ENCODE measurements around the gene SUPT20H. TPM values are rescaled to one million over a fixed set of nuclear protein-coding genes. Genes with fewer than 3 reads are reported as not detected.

The SUPT20H gene
- total RNA-seq, 4 donors from 2014 or later, result 24.7 to 50.9 (median 40.6) TPM

DNA sequence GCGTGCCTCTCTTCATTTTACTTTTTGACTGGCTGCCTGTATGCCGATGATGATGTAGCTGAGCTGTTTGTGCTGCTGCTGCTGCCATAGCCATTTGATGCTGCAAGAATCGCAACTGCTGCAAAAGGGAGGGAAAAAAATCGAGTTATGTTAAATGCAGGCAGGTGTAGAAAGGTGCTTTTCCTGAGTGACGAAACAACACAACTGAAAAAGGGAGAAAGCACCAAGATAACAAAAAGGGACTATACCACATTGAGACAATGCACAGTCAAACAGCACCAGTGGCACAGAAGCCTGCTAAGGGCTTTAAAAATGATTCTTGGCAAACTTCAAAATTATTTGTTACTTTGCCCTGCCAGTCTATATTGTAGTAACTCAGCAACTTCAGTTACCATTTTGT lies 49.8 kb downstream of the SUPT20H start:
- Histone ChIP-seq H3K4me3 (no peak overlapping the region), H3K27me3 (no peaks in the 10 kb centered on the region), H3K27ac (no peak overlapping the region), H3K36me3 (peaks cover 4 to 95% (median 22%) of the 10 kb centered on the region in 3 donors), H3K9me3 (no peaks in the 10 kb centered on the region), H3K4me1 (no peaks in the 10 kb centered on the region)
- TF ChIP-seq CTCF (IDR thresholded peaks at IDR 0.05) (no peak), POLR2A (IDR thresholded peaks at IDR 0.05) (no peak), EP300 (IDR thresholded peaks at IDR 0.05) (no peak)
- no peak for DNase-seq (ENCODE audit: low spot score in 2 of 2)
- 88 to 93% methylated on average over 5 of the region's 5 CpGs for WGBS, 2 donors

DNA sequence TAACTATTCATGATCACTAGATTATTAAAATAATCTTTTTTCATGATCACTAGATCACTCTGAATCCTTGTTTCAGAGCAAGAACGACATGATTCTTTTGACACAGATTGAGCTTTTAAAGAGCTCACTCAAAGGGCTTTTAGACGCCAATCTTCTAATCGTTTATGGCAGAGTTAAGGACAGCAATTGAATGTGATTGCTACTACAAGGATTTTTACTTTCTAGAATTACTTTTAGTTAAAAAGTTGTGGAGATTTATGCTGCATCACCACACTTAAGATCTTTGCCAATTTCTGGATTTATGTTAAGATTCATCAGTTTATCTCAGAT lies 57.6 kb downstream of the SUPT20H start:
- Histone ChIP-seq H3K27ac (no peak overlapping the region), H3K27me3 (no peaks in the 10 kb centered on the region), H3K4me3 (peak overlapping the region in 1 of 4 donors; percentile 92), H3K9me3 (no peaks in the 10 kb centered on the region), H3K4me1 (peaks cover 0 to 33% (median 10%) of the 10 kb centered on the region in 4 donors), H3K36me3 (peaks cover 0 to 43% (median 13%) of the 10 kb centered on the region in 3 donors)
- no peak for DNase-seq (ENCODE audit: low spot score in 2 of 2)
- WGBS, 2 donors, result 25 to 26% methylated on average over 3 of the region's 3 CpGs
- TF ChIP-seq CTCF (IDR thresholded peaks at IDR 0.05), result no peak
- no peak for TF ChIP-seq EP300 (IDR thresholded peaks at IDR 0.05)
- no peak for TF ChIP-seq POLR2A (IDR thresholded peaks at IDR 0.05)

DNA sequence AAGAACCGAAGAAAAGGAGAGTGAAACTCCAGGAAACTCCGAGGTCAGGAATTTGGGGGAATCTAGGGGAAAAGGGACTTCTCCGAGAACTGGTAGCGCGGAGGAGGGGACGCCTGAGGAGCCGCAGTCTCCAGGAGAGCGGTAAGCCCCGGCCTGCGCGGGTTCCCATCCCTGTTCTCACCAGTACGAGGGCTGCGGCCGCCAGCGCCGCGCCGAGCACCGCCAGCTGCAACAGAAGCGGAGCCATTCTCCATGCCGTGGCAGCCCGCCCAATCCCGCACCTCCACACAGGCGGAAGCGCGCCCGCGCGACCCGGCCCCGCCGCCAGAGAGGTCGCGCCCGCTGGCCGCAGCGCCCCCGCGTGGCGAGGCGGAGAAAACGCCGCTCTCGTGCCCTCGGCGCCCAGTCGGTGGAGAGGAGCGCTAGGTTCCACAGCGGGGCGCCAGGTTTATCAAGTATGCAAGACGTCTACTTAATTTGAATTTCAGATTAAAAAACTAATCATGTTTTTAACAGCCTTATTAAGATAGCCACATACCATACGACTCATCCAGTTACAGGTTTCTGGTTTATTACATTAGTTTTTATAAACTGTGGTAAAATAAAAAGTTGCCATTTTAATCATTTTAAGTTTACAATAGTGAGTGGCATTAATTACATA lies 60.3 kb downstream of the SUPT20H start, which contains the start of gene ALG5:
Gene ALG5 (minus strand): TSS at position 287 of the 661 bp plus-strand sequence. CDS start 40 bp downstream, at position 247.
- peak; percentile 78 to 79 for DNase-seq (ENCODE audit: low spot score in 2 of 2)
- H3K9me3 ChIP-seq, result no peaks in the 10 kb centered on the region
- WGBS, 2 donors, result 0% methylated on average over 42 to 52 of the region's 52 CpGs
- H3K4me1 ChIP-seq, result peaks cover 0 to 55% (median 10%) of the 10 kb centered on the region in 4 donors
- peak within 1 kb of the TSS; percentile 93 to 97 (median 96) for H3K27ac ChIP-seq
- H3K36me3 ChIP-seq, result peaks cover 0 to 24% (median 0%) of the 10 kb centered on the region in 3 donors
- TF ChIP-seq CTCF (IDR thresholded peaks at IDR 0.05) (peak; percentile 96 to 100 (median 96)), EP300 (IDR thresholded peaks at IDR 0.05) (peak in 1 of 2 donors; percentile 66), POLR2A (IDR thresholded peaks at IDR 0.05) (peak in 1 of 2 donors; percentile 50)
- H3K4me3 ChIP-seq, result peak within 1 kb of the TSS; percentile 77 to 99 (median 90)
- H3K27me3 ChIP-seq, result no peaks in the 10 kb centered on the region

DNA sequence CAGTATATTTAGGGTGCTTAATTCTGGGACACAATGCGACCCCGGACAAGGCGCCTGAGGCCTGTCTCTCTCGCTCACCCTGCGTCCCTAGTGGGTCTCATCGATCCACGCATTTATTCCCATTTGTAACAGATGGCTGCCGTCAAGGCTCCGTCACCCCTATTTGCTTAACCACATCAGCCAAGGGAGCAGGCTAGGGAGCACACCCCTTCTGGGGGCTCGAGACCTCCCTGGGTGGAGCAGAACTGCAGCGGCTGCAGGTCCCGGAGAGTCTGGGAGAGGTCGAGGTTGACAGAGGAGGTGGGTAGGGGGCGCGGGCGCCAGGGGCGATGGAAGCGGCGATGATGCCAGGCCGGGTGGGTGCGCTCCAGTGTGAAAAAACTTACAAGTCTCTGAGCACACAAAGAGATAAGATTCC lies 60.9 kb downstream of the SUPT20H start:
- H3K4me3 ChIP-seq, result peak overlapping the region; percentile 77 to 99 (median 90)
- H3K27me3 ChIP-seq, result no peaks in the 10 kb centered on the region
- DNase-seq (ENCODE audit: low spot score in 2 of 2), result no peak
- TF ChIP-seq EP300 (IDR thresholded peaks at IDR 0.05), result no peak
- TF ChIP-seq POLR2A (IDR thresholded peaks at IDR 0.05), result no peak
- no peak for TF ChIP-seq CTCF (IDR thresholded peaks at IDR 0.05)
- peak overlapping the region; percentile 88 to 97 (median 96) for H3K27ac ChIP-seq
- H3K4me1 ChIP-seq, result peaks cover 0 to 55% (median 10%) of the 10 kb centered on the region in 4 donors
- WGBS, 2 donors, result 0% methylated on average over 21 of the region's 21 CpGs
- H3K9me3 ChIP-seq, result no peaks in the 10 kb centered on the region
- peaks cover 0 to 24% (median 0%) of the 10 kb centered on the region in 3 donors for H3K36me3 ChIP-seq

- H3K27ac ChIP-seq, result peak overlapping the region in 3 of 4 donors; percentile 88 to 97 (median 95)
These were observed 61.6 kb downstream of the SUPT20H start for GRCh38 chr13:36997716-36998427.

More at GRCh38 chr13:36997716-36998427, 61.6 kb downstream of the SUPT20H start:
- 68 to 69% methylated on average over 6 of the region's 6 CpGs for WGBS, 2 donors
- H3K4me1 ChIP-seq, result peaks cover 0 to 55% (median 10%) of the 10 kb centered on the region in 4 donors
- H3K4me3 ChIP-seq, result peak overlapping the region; percentile 77 to 99 (median 90)
- H3K9me3 ChIP-seq, result no peaks in the 10 kb centered on the region
- peaks cover 0 to 24% (median 6%) of the 10 kb centered on the region in 3 donors for H3K36me3 ChIP-seq
- no peaks in the 10 kb centered on the region for H3K27me3 ChIP-seq
- no peak for DNase-seq (ENCODE audit: low spot score in 2 of 2)
- TF ChIP-seq CTCF (IDR thresholded peaks at IDR 0.05) (no peak), POLR2A (IDR thresholded peaks at IDR 0.05) (no peak), EP300 (IDR thresholded peaks at IDR 0.05) (no peak)

Measured in tibial nerve (tissue), 4 donors.